Esophagus (tissue), 2 donors: ENCODE results near the gene PLA2G4A. TPM values are rescaled to one million over a fixed set of nuclear protein-coding genes. Genes with fewer than 3 reads are reported as not detected.

Source experiments
- H3K27ac ChIP-seq, 2 donors: one replicate each; pipeline ENCODE4 v1.5.1; 2013; ENCODE audit warnings: low read depth in 2 of 2, mild to moderate bottlenecking in 2 of 2, inconsistent platforms in 1 of 2, low read length in 1 of 2, moderate library complexity in 1 of 2
- H3K27me3 ChIP-seq, 2 donors: one replicate each; pipeline ENCODE4 v1.6.1; 2013; ENCODE audit warnings: low read length in 2 of 2, control low read depth in 1 of 2, mild to moderate bottlenecking in 1 of 2; ENCODE audit not compliant: insufficient read depth in 2 of 2, control insufficient read depth in 1 of 2
- H3K36me3 ChIP-seq, 2 donors: one replicate each; pipeline ENCODE4 v1.6.1; 2013; ENCODE audit warnings: low read length in 1 of 2; ENCODE audit not compliant: control insufficient read depth in 2 of 2, insufficient read depth in 2 of 2
- H3K4me1 ChIP-seq, 2 donors: one replicate each; pipeline ENCODE4 v1.6.1; 2013; ENCODE audit warnings: low read length in 1 of 2; ENCODE audit not compliant: control insufficient read depth in 2 of 2, insufficient read depth in 2 of 2
- H3K4me3 ChIP-seq, 2 donors: one replicate each; pipeline ENCODE4 v1.5.1; 2013; ENCODE audit warnings: low read length in 2 of 2, mild to moderate bottlenecking in 2 of 2, low read depth in 1 of 2, moderate library complexity in 1 of 2
- H3K9me3 ChIP-seq, 2 donors: one replicate each; pipeline ENCODE4 v1.6.1; 2013; ENCODE audit warnings: mild to moderate bottlenecking in 2 of 2, low read depth in 1 of 2, low read length in 1 of 2, moderate library complexity in 1 of 2; ENCODE audit not compliant: control insufficient read depth in 2 of 2, insufficient read depth in 1 of 2
- WGBS, 2 donors: extraction: QIAGEN DNeasy Blood & Tissue Kit; methylation state at CpG; one replicate each; pipeline ENCODE4 v1.1.7; 2013; 5-methylcytosine and 5-hydroxymethylcytosine counted together
- polyA plus RNA-seq, 2 donors: library from polyadenylated mRNA; stranded (reverse); fragments of 200-250 nt; gene quantifications; one replicate each; pipeline ENCODE4 v1.2.3, GENCODE V29; 2013
- donor health status: healthy with polysubstance abuse.
- donor health status: Bipolar disorder and iron deficiency.

Gene PLA2G4A
- polyA plus RNA-seq, 2 donors: 3.1 to 6.3 TPM

DNA sequence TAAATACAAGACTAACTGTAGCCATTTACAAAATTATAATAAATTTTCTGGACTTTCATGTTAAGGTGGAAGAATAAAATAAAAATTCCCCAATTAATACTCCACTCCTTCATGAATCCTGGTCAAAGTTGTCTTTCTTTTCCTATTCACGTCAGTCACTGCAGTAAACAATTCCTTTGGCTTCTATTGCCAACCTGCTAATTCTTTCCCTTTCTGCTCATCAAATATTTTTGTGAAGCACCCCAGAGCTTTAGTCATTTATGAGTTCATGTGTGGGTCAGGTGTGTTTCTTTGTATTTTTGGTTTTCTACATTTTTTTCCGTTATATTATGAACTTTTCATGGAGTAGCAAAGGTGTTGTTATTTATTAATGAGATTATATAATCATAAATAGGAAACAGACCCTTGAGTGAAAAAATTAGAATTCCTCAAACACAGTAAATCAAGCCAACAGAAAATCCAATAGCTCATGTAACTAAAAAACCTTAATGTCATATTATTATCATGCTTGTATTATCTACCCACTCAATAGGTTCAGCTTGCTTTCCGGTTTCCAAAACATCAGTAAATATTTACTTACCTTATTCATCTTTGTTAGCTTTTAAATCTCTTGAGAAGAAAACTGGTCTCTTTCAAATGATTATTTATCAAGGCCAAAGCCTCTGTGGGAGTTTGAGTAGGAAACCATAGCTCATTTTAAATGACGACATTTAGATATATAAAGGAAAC is 29.6 kb upstream of the PLA2G4A start:
- H3K27ac ChIP-seq: no peak overlapping the region
- H3K9me3 ChIP-seq: no peaks in the 10 kb centered on the region
- no peak overlapping the region for H3K4me3 ChIP-seq
- 65 to 75% methylated on average over 4 of the region's 4 CpGs for WGBS, 2 donors
- no peaks in the 10 kb centered on the region for H3K36me3 ChIP-seq
- no peaks in the 10 kb centered on the region for H3K27me3 ChIP-seq
- H3K4me1 ChIP-seq: no peaks in the 10 kb centered on the region

DNA sequence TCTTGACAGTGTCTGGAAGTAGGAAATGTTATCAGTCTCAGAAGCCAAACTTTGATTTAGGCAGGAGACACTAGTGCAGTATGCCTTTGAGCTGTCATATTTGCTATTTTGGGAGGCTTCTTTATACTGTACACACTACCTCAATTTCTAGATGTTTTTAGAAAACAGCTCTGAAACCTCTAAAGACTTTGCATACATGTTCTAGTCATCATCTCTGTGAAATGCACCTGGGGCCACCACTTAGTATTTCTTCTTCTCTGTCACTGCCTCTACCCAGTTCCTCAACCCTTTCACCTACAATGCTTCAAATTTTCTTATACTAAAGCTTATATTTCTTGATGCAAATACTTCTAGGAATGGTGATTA is 29.1 kb upstream of the PLA2G4A start:
- Histone ChIP-seq H3K4me1 (no peaks in the 10 kb centered on the region), H3K36me3 (no peaks in the 10 kb centered on the region), H3K27me3 (no peaks in the 10 kb centered on the region), H3K27ac (no peak overlapping the region), H3K9me3 (no peaks in the 10 kb centered on the region), H3K4me3 (no peak overlapping the region)

DNA sequence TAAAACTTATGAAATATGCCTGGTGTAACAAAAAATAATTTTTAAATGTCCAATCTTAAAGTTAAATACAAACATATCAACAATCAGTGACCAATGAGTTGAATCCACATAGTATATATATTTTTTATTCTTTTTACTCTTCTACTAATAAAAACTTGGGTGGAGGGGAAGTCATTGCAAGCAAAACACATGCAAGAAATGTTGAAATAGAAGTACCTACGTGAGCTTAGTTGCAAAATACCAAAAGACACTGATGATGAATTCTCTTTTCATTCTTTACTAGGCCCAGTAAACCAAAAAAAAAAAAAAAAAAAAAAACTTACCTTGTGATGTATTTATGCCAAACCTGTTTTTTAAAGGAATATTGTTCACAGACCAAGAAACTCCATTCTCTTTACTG is 26.4 kb upstream of the PLA2G4A start:
- no peaks in the 10 kb centered on the region for H3K36me3 ChIP-seq
- H3K27me3 ChIP-seq: no peaks in the 10 kb centered on the region
- WGBS, 2 donors: 53 to 67% methylated on average over 1 of the region's 1 CpG
- H3K27ac ChIP-seq: no peak overlapping the region
- H3K9me3 ChIP-seq: no peaks in the 10 kb centered on the region
- no peaks in the 10 kb centered on the region for H3K4me1 ChIP-seq
- no peak overlapping the region for H3K4me3 ChIP-seq

DNA sequence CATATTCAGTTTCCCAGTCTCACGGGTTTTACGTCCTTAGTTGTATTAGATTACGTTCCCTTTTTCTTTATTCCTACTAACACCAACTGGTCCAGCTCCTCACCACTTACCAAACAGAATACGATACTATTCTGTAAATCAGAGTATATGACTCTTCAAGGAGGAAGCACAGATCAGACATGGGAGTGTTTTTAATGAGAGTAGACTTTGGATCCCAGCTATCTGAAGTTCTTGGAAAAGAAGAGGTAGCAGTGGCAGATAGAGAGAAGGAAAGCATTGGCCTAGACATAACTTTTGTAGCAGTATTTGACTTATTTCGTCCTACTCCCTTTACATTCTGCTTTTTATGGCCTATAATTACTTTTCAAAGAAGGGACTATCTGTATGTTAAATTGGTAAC is 24.1 kb upstream of the PLA2G4A start:
- no peaks in the 10 kb centered on the region for H3K27me3 ChIP-seq
- H3K4me3 ChIP-seq: no peak overlapping the region
- no peaks in the 10 kb centered on the region for H3K4me1 ChIP-seq
- no peaks in the 10 kb centered on the region for H3K36me3 ChIP-seq
- WGBS, 2 donors: 75 to 83% methylated on average over 5 of the region's 5 CpGs
- no peaks in the 10 kb centered on the region for H3K9me3 ChIP-seq
- H3K27ac ChIP-seq: no peak overlapping the region

DNA sequence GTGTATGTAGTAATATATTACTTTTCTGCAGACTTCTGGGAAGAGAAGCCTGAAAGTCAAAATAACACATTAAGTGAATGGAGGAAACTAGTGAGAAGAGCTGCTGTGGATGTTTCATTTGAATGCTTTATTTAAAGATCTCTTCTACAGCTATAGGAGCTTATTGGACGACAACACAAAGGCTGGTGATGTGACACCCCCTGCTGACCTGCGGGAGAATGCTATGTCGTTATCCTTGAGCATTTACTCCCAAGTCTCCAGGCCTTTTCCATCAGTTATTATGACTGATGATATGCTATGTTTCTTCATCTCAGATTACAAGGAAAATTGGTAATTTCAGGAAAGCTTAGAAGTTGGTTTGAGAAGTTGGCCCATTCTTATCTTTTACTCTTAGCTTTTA is 22.3 kb upstream of the PLA2G4A start:
- WGBS, 2 donors: 57 to 59% methylated on average over 3 of the region's 3 CpGs
- no peaks in the 10 kb centered on the region for H3K27me3 ChIP-seq
- no peak overlapping the region for H3K27ac ChIP-seq
- H3K4me3 ChIP-seq: no peak overlapping the region
- H3K9me3 ChIP-seq: no peaks in the 10 kb centered on the region
- H3K4me1 ChIP-seq: no peaks in the 10 kb centered on the region
- no peaks in the 10 kb centered on the region for H3K36me3 ChIP-seq

DNA sequence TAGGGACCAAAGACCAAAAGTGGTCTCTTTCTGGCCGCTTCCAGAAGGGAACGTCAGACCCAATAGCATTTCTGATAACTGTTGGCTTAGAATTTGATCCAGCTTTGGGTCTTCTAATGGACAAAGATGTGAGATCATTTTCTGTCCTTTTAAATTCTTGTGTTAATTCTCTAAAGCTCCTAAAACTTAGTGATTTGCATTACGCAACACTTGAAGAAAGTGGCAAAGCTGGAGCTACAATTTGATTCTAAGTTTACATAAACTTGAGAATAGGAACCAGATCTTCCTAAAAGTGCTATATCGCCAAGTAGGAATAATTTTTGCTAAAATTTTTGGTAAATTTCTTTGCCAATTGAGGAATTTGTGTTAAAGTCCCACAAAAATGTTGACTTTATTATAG is 21.6 kb upstream of the PLA2G4A start:
- Histone ChIP-seq H3K4me1 (no peaks in the 10 kb centered on the region), H3K36me3 (no peaks in the 10 kb centered on the region), H3K9me3 (no peaks in the 10 kb centered on the region), H3K27ac (no peak overlapping the region), H3K27me3 (no peaks in the 10 kb centered on the region), H3K4me3 (no peak overlapping the region)
- WGBS, 2 donors: 87 to 95% methylated on average over 4 of the region's 4 CpGs

DNA sequence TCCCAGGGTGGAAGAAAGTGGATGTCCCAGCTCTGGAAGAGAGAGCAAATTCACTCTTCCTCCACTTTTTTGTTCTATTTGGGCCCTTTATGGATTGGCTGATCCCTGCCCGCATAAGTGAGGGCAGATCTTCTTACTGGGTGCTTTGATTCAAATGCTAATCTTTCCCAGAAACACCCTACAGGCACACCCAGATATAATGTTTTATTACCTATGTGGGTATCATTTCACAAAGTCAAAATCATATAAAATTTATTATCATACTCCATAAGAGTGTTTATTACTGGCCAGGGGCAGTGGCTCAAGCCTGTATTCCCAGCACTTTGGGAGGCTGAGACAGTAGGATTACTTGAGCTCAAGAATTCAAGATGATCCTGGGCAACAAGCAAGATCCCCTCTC is 16.9 kb upstream of the PLA2G4A start:
- no peaks in the 10 kb centered on the region for H3K36me3 ChIP-seq
- no peak overlapping the region for H3K27ac ChIP-seq
- WGBS, 2 donors: 91 to 98% methylated on average over 1 of the region's 1 CpG
- no peaks in the 10 kb centered on the region for H3K9me3 ChIP-seq
- H3K4me1 ChIP-seq: no peaks in the 10 kb centered on the region
- H3K4me3 ChIP-seq: no peak overlapping the region
- no peaks in the 10 kb centered on the region for H3K27me3 ChIP-seq

DNA sequence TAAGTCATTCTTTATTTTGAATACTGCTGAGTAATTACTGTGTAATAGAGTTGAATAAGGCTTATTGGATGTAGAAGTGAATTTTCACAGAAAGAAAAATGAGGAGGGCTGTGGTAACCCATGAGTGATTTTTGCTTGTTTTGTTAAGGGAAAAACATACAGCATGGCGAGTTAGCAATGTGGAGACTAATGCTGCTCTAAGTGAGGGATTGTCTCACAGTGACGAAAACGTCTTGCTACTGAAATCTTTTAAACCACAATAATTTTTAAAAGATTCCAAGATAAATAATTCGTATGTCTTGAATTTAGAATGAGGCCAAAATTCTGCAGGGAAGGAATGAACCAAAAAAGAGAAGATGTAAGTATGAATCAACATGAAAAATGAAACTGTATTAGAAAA is 16.2 kb upstream of the PLA2G4A start:
- Histone ChIP-seq H3K4me3 (no peak overlapping the region), H3K27ac (no peak overlapping the region), H3K9me3 (no peaks in the 10 kb centered on the region), H3K36me3 (no peaks in the 10 kb centered on the region), H3K27me3 (no peaks in the 10 kb centered on the region), H3K4me1 (no peaks in the 10 kb centered on the region)
- 42 to 58% methylated on average over 4 of the region's 4 CpGs for WGBS, 2 donors

DNA sequence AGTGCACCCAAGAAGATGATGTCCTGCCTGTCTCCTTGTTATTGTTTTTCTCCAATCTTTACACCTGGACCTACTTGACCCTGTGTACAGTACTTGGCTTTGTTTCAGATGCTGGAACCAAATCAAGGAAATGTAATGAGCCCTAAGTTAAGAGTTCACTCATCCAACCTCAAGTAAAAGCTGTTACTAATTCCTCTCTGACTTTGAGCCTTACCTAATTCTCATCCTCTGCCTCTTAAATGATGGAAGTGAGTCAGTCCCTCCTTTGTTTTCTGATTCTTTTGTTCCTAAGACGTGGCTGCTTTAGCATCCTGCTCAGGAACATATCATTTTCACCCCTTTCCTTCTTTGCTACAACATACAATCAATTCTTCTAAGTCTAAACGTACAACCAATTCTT is 15.3 kb upstream of the PLA2G4A start:
- Histone ChIP-seq H3K27ac (no peak overlapping the region), H3K9me3 (no peaks in the 10 kb centered on the region), H3K4me3 (no peak overlapping the region), H3K4me1 (no peaks in the 10 kb centered on the region), H3K27me3 (no peaks in the 10 kb centered on the region), H3K36me3 (no peaks in the 10 kb centered on the region)
- 56 to 62% methylated on average over 2 of the region's 2 CpGs for WGBS, 2 donors

DNA sequence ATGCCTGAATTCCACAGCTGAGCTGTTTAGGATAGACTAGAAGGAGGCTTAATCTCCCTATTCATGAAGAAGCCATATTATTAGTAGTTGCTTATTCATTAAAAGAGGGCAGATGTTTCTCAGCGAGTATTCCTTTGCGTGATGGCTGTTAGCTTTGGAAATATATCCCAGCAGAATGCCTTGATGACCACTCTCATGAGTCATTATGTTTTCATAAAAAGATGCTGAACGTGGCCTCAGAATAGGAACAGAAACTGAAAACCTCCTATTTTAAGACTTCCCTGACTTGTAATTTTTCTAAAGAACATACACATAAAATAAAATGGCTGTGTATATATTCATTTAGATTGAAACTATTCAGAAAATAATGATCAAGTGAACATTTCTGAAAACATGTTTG is 9.6 kb upstream of the PLA2G4A start:
- Histone ChIP-seq H3K4me3 (no peak overlapping the region), H3K27ac (no peak overlapping the region), H3K4me1 (no peaks in the 10 kb centered on the region), H3K27me3 (no peaks in the 10 kb centered on the region), H3K9me3 (no peaks in the 10 kb centered on the region), H3K36me3 (no peaks in the 10 kb centered on the region)
- 75 to 76% methylated on average over 3 of the region's 3 CpGs for WGBS, 2 donors
